Heart right ventricle (tissue), 16 donors: Measurements from ENCODE around the gene DDX31. TPM values are rescaled to one million over a fixed set of nuclear protein-coding genes. Genes with fewer than 3 reads are reported as not detected.
A peak's percentile ranks its signal among the peaks of the same experiment; 100 is the strongest.
"Not testable (repeated sequence)": the region's sequence is repeated elsewhere in the genome, so short reads cannot be mapped to it uniquely, and the experiment has no call there.

ENCODE experiments used
- ATAC-seq, 8 donors: fragments of 200-7000 bp; cut with Tn5 transposase; one replicate each; pipeline ENCODE4 v1.9.1; 2020; ENCODE audit warnings: mild to moderate bottlenecking in 8 of 8, moderate library complexity in 8 of 8, moderate number of reproducible peaks in 1 of 8
- DNase-seq, 2 donors: peaks; one replicate each; pipeline ENCODE4 v3.0.0-alpha.2; 2020
- H3K27ac ChIP-seq, 10 donors: fragments of 200-600 bp; sonication (generic) in 2 of 10; one replicate each; pipeline versions ENCODE4 v1.5.0 to v1.8.0; 2020 to 2022; ENCODE audit warnings: mild to moderate bottlenecking in 3 of 10
- H3K27me3 ChIP-seq, 7 donors: fragments of 200-600 bp; one replicate each; pipeline ENCODE4 v1.8.0; 2021 to 2022; ENCODE audit warnings: mild to moderate bottlenecking in 2 of 7
- H3K36me3 ChIP-seq, 9 donors: fragments of 200-600 bp; sonication (generic) in 1 of 9; one replicate each; pipeline versions ENCODE4 v1.5.0 to v1.8.0; 2020 to 2022; ENCODE audit warnings: mild to moderate bottlenecking in 2 of 9
- H3K4me1 ChIP-seq, 9 donors: fragments of 200-600 bp; sonication (generic) in 1 of 9; one replicate each; pipeline versions ENCODE4 v1.5.0 to v1.8.0; 2020 to 2022; ENCODE audit warnings: mild to moderate bottlenecking in 4 of 9
- H3K4me3 ChIP-seq, 10 donors: fragments of 200-600 bp; sonication (generic) in 2 of 10; one replicate each; pipeline versions ENCODE4 v1.5.0 to v1.8.0; 2020 to 2022; ENCODE audit warnings: mild to moderate bottlenecking in 7 of 10, moderate library complexity in 2 of 10
- H3K9me3 ChIP-seq, 11 donors: fragments of 200-600 bp in 10 of 11; sonication (generic) in 2 of 11; one replicate each; pipeline versions ENCODE4 v1.5.0 to v1.8.0; 2013 to 2022; ENCODE audit warnings: mild to moderate bottlenecking in 2 of 11, control low read depth in 1 of 11, moderate library complexity in 1 of 11
- CTCF ChIP-seq, 9 donors: fragments of 200-600 bp; sonication (generic) in 2 of 9; IDR thresholded peaks; one replicate each; pipeline versions ENCODE4 v1.5.0 to v1.8.0; 2021 to 2022; ENCODE audit warnings: antibody characterized with exemption in 9 of 9, mild to moderate bottlenecking in 5 of 9, moderate library complexity in 1 of 9
- WGBS, 2 donors: extraction: QIAGEN DNeasy Blood & Tissue Kit; methylation state at CpG; one replicate each; pipeline ENCODE4 v1.1.7; 2013; ENCODE audit warnings: inconsistent platforms in 1 of 2; 5-methylcytosine and 5-hydroxymethylcytosine counted together
- intact Hi-C, 10 donors: fragments of 100-400 bp; cut with DNase I; formaldehyde crosslinking; loops; one replicate each; pipeline versions ENCODE4 v1.11.1 to v1.14.2; 2022
- long read RNA-seq, 3 donors: library from polyadenylated mRNA; unstranded; transcript quantifications; one replicate each; pipeline ENCODE4 v2.0.0, GENCODE V29; 2020 to 2021
- polyA plus RNA-seq, 2 donors: library from polyadenylated mRNA; stranded (reverse); fragments of 200-250 nt; gene quantifications; one replicate each; pipeline ENCODE4 v1.2.3, GENCODE V29; 2013
- total RNA-seq, 10 donors: library from RNA; stranded (reverse); fragmentation: NEBNext Ultra II Directional in 3 of 10; extraction: Animal tissue kit (Norgen Biotek cat#: 25700) in 3 of 10; gene quantifications; one replicate each; pipeline versions ENCODE4 v1.2.1 to v1.2.4, GENCODE V29; 2021 to 2023
- donor health status: Arrhythmogenic right ventricular cardiomyopathy.
- donor health status: ischemic (EF 13 %, LVEDD 7.1; RV severe dilation, severe dysfunction).
- donor health status: healthy with polysubstance abuse.
- donor health status: DM: no; HTN: yes; CAD: no.
- donor health status: DM: no; HTN: no; CAD: no.
- donor health status: ischemic (EF 25% LVEDD 6.9; RV normal size, moderate dysfunction).
- donor health status: ischemic (EF 25% LVEDD 5.7; RV mildly dilated, moderate dysfunction).
- donor health status: healthy.
- donor health status: DM: yes; HTN: yes; CAD: no.
- donor health status: Ischemic cardiomyopathy.
- donor health status: ischemic (EF 35%, LVEDD 5.7; RV mildly dilated, moderate dysfunction).
- donor health status: nonischemic (EF 11% LVEDD 7.7; RV severe dilation, severe dysfunction).
- donor health status: DM: yes; HTN: yes; CAD: no.
- donor health status: PGD.
- donor health status: ischemic (EF 29% LVEDD 5.4; RV normal size, mild dysfunction).
- donor health status: nonischemic (EF 23%, LVEDD 6.1; RV moderate dilation, normal function).

The DDX31 gene
- 1 to 10 TPM; 4.2 to 6.4 (median 5.1) TPM for total RNA-seq
- 1 to 10 TPM; 4.0 to 5.3 TPM for polyA plus RNA-seq
- long read RNA-seq, donor 1, full-length matches to known transcripts = 4 of 7 reads
- long read RNA-seq, donor 1, partial matches to known transcripts = 1 of 7 reads
- long read RNA-seq, donor 1, other reads (novel, unspliced or antisense) = 2 of 7 reads
- long read RNA-seq, donor 2, full-length matches to known transcripts = 1 of 3 reads
- long read RNA-seq, donor 2, partial matches to known transcripts = 0 of 3 reads
- long read RNA-seq, donor 2, other reads (novel, unspliced or antisense) = 2 of 3 reads
- long read RNA-seq, donor 3, full-length matches to known transcripts = 6 of 14 reads
- long read RNA-seq, donor 3, partial matches to known transcripts = 4 of 14 reads
- long read RNA-seq, donor 3, other reads (novel, unspliced or antisense) = 4 of 14 reads

GRCh38 chr9:132669698-132670456 is at the start of gene DDX31:
Gene DDX31, minus strand, starts transcription at chr9:132669983. Its CDS starts 49 bp downstream, at chr9:132669934.
- Histone ChIP-seq H3K4me1 (peaks cover 6 to 48% (median 30%) of the 10 kb centered on the region in 9 donors), H3K27me3 (no peaks in the 10 kb centered on the region), H3K36me3 (peaks cover 0 to 4% (median 0%) of the 10 kb centered on the region in 9 donors), H3K9me3 (no peaks in the 10 kb centered on the region), H3K4me3 (peak within 1 kb of the TSS; percentile 71 to 98 (median 86)), H3K27ac (peak within 1 kb of the TSS; percentile 93 to 99 (median 98))
- ATAC-seq (peak; percentile 97 to 99 (median 98)), DNase-seq (peak; percentile 86 to 88)
- TF ChIP-seq CTCF (IDR thresholded peaks at IDR 0.05) = peak in 1 of 9 donors; percentile 22
- intact Hi-C loops = loop anchor here in 3 of 10 donors (5.0 to 10.0 kb wide), 3 partner anchors 125 to 135 kb away; no protein-coding TSS in a partner anchor
- 0% methylated on average over 77 of the region's 77 CpGs for WGBS, 2 donors

GRCh38 chr9:132718381-132718928 is 48.7 kb upstream of the DDX31 start:
- H3K36me3 ChIP-seq, H3K27ac ChIP-seq, DNase-seq, H3K9me3 ChIP-seq, intact Hi-C loops, ATAC-seq, H3K4me1 ChIP-seq, H3K4me3 ChIP-seq: not testable (repeated sequence)
- WGBS, 2 donors = 75 to 82% methylated on average over 8 of the region's 8 CpGs
- peaks cover 0 to 23% (median 16%) of the 10 kb centered on the region in 7 donors for H3K27me3 ChIP-seq

- H3K4me1 ChIP-seq = no peaks in the 10 kb centered on the region
- no peak overlapping the region for H3K27ac ChIP-seq
- H3K36me3 ChIP-seq = no peaks in the 10 kb centered on the region
- no peak for DNase-seq
- peaks cover 0 to 22% (median 11%) of the 10 kb centered on the region in 7 donors for H3K27me3 ChIP-seq
- no peaks in the 10 kb centered on the region for H3K9me3 ChIP-seq
- H3K4me3 ChIP-seq = no peak overlapping the region
- no peak for ATAC-seq
- intact Hi-C loops = no loop called here
- WGBS, 2 donors = 77 to 78% methylated on average over 13 of the region's 13 CpGs
- TF ChIP-seq CTCF (IDR thresholded peaks at IDR 0.05) = no peak
Measured at GRCh38 chr9:132717326-132717945, 47.7 kb upstream of the DDX31 start.

- DNase-seq = no peak
- H3K36me3 ChIP-seq = no peaks in the 10 kb centered on the region
- ATAC-seq = no peak
- 81 to 88% methylated on average over 4 of the region's 4 CpGs for WGBS, 2 donors
- intact Hi-C loops = no loop called here
- H3K4me3 ChIP-seq = no peak overlapping the region
- no peak for TF ChIP-seq CTCF (IDR thresholded peaks at IDR 0.05)
- H3K27ac ChIP-seq = no peak overlapping the region
- H3K27me3 ChIP-seq = peaks cover 0 to 18% (median 11%) of the 10 kb centered on the region in 7 donors
- H3K9me3 ChIP-seq = no peaks in the 10 kb centered on the region
- H3K4me1 ChIP-seq = no peaks in the 10 kb centered on the region
Measured at GRCh38 chr9:132716007-132716406, 46.2 kb upstream of the DDX31 start.
